Endodermal cell (in vitro differentiated cells): Measurements from ENCODE around the gene BPNT1. TPM values are rescaled to one million over a fixed set of nuclear protein-coding genes. Genes with fewer than 3 reads are reported as not detected.
"Not testable (repeated sequence)": the region's sequence is repeated elsewhere in the genome, so short reads cannot be mapped to it uniquely, and the experiment has no call there.

Experiments used
- DNase-seq: peaks from one replicate; pipeline ENCODE4 v3.0.0-alpha.2; 2017
- H3K27ac ChIP-seq: 2 replicates; pipeline ENCODE4 v1.5.1; 2013; ENCODE audit warnings: mild to moderate bottlenecking, low read depth, low read length, moderate library complexity
- H3K27me3 ChIP-seq: 2 replicates; pipeline ENCODE4 v1.6.1; 2013; ENCODE audit warnings: mild to moderate bottlenecking, low read length, moderate library complexity; ENCODE audit not compliant: insufficient read depth, control insufficient read depth, poor library complexity, severe bottlenecking
- H3K36me3 ChIP-seq: 2 replicates; pipeline ENCODE4 v1.7.0; 2013; ENCODE audit warnings: mild to moderate bottlenecking, low read length, moderate library complexity; ENCODE audit not compliant: control insufficient read depth, insufficient read depth
- H3K4me1 ChIP-seq: one replicate; pipeline ENCODE4 v1.7.0; 2013; ENCODE audit warnings: low read length; ENCODE audit not compliant: control insufficient read depth, insufficient read depth
- H3K4me3 ChIP-seq: 2 replicates; pipeline ENCODE4 v1.5.1; 2013; ENCODE audit warnings: mild to moderate bottlenecking, low read length, moderate library complexity
- H3K9ac ChIP-seq: 2 replicates; pipeline ENCODE4 v1.6.1; 2013; ENCODE audit warnings: mild to moderate bottlenecking, low read length, moderate library complexity; ENCODE audit not compliant: poor library complexity, severe bottlenecking; ENCODE audit errors: extremely low read depth
- H3K9me3 ChIP-seq: 2 replicates; pipeline ENCODE4 v1.6.1; 2013; ENCODE audit warnings: mild to moderate bottlenecking, low read length, moderate library complexity; ENCODE audit not compliant: control insufficient read depth
- H3K27ac Mint-ChIP-seq: 2 replicates; pipeline ENCODE4 v1.8.0; 2020; ENCODE audit warnings: mixed read lengths
- H3K27me3 Mint-ChIP-seq: 2 replicates; pipeline ENCODE4 v1.8.0; 2021; ENCODE audit warnings: mild to moderate bottlenecking, mixed read lengths; ENCODE audit not compliant: insufficient read depth
- H3K36me3 Mint-ChIP-seq: 2 replicates; pipeline ENCODE4 v1.8.0; 2020; ENCODE audit warnings: low read depth, mixed read lengths
- H3K4me1 Mint-ChIP-seq: 2 replicates; pipeline ENCODE4 v1.8.0; 2020; ENCODE audit warnings: mixed read lengths
- H3K4me3 Mint-ChIP-seq: 2 replicates; pipeline ENCODE4 v1.8.0; 2020; ENCODE audit warnings: mild to moderate bottlenecking, moderate library complexity, mixed read lengths
- H3K9me3 Mint-ChIP-seq: 2 replicates; pipeline ENCODE4 v1.8.0; 2020; ENCODE audit warnings: mild to moderate bottlenecking, mixed read lengths
- WGBS, 2 experiments: methylation state at CpG; one replicate each; pipeline versions ENCODE4 v1.1.5 to v1.1.7; 2013; ENCODE audit warnings: missing lambda C conversion rate in 2 of 2, mixed read lengths in 1 of 2; ENCODE audit not compliant: insufficient coverage in 1 of 2, insufficient read length in 1 of 2; 5-methylcytosine and 5-hydroxymethylcytosine counted together
- total RNA-seq, 2 donors: library from RNA; stranded (reverse); fragmentation: NEBNext Ultra II Directional in 1 of 2; extraction: Animal tissue kit (Norgen Biotek cat#: 25700) in 1 of 2; gene quantifications; 2 replicates in 1 of 2; 3 replicates in 1 of 2; pipeline ENCODE4 v1.2.1, GENCODE V29; 2021
- TF ChIP-seq, protein P1 (sequence below): fragments of 200-600 bp; sonication (generic); conservative IDR thresholded peaks from 2 replicates; pipeline ENCODE4 v1.5.0; 2021; ENCODE audit warnings: antibody characterized with exemption, mild to moderate bottlenecking

Gene BPNT1
- total RNA-seq, 2 donors from 2014 or later: 13.1 to 15.6 TPM

- H3K9ac ChIP-seq: no peak overlapping the region
- no peak for DNase-seq
- no peak overlapping the region for H3K27ac ChIP-seq
- 100% methylated on average over 1 of the region's 1 CpG; no CpG with 5 or more reads in 1 of the 2 experiments for WGBS, 2 experiments
- no peaks in the 10 kb centered on the region for H3K9me3 ChIP-seq
- no peaks in the 10 kb centered on the region for H3K27me3 ChIP-seq
- Mint-ChIP-seq H3K4me3 (no peak overlapping the region), H3K36me3 (peaks cover 16% of the 10 kb centered on the region), H3K27ac (no peak overlapping the region), H3K27me3 (no peaks in the 10 kb centered on the region), H3K9me3 (no peaks in the 10 kb centered on the region), H3K4me1 (no peaks in the 10 kb centered on the region)
- peaks cover 10% of the 10 kb centered on the region for H3K36me3 ChIP-seq
- H3K4me3 ChIP-seq: no peak overlapping the region
- TF ChIP-seq, protein P1, sequence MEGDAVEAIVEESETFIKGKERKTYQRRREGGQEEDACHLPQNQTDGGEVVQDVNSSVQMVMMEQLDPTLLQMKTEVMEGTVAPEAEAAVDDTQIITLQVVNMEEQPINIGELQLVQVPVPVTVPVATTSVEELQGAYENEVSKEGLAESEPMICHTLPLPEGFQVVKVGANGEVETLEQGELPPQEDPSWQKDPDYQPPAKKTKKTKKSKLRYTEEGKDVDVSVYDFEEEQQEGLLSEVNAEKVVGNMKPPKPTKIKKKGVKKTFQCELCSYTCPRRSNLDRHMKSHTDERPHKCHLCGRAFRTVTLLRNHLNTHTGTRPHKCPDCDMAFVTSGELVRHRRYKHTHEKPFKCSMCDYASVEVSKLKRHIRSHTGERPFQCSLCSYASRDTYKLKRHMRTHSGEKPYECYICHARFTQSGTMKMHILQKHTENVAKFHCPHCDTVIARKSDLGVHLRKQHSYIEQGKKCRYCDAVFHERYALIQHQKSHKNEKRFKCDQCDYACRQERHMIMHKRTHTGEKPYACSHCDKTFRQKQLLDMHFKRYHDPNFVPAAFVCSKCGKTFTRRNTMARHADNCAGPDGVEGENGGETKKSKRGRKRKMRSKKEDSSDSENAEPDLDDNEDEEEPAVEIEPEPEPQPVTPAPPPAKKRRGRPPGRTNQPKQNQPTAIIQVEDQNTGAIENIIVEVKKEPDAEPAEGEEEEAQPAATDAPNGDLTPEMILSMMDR: no peak
- no peaks in the 10 kb centered on the region for H3K4me1 ChIP-seq
Observed at GRCh38 chr1:220092694-220093093, 3.1 kb upstream of the BPNT1 start.

DNA sequence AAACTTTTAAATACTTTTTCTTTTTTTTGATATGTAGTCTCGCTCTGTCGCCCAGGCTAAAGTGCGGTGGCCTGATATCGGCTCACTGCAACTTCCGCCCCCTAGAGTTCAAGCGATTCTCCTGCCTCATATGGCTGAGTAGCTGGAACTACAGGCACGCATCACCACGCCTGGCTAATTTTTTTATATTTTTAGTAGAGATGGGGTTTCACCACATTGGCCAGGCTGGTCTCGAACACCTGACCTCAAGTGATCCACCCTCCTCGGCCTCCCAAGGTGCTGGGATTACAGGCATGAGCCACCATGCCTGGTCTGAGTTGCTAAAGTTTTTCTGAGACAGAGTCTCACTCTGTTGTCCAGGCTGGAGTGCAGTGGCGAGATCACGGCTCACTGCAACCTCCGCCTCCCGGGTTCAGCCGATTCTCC, 3.3 kb downstream of the BPNT1 start:
- TF ChIP-seq, protein P1: peak; percentile 80
- H3K4me3 Mint-ChIP-seq, H3K4me1 Mint-ChIP-seq, H3K4me1 ChIP-seq, H3K36me3 Mint-ChIP-seq, H3K27me3 ChIP-seq, H3K27ac Mint-ChIP-seq, H3K36me3 ChIP-seq, H3K4me3 ChIP-seq, H3K9me3 ChIP-seq, H3K9ac ChIP-seq, H3K27ac ChIP-seq, H3K9me3 Mint-ChIP-seq, H3K27me3 Mint-ChIP-seq: not testable (repeated sequence)
- DNase-seq: peak; percentile 84
- 87 to 90% methylated on average over 10 to 15 of the region's 15 CpGs for WGBS, 2 experiments

GRCh38 chr1:220084460-220084859, 5.1 kb downstream of the BPNT1 start:
- Histone ChIP-seq H3K4me1 (no peaks in the 10 kb centered on the region), H3K27ac (no peak overlapping the region), H3K36me3 (no peaks in the 10 kb centered on the region), H3K4me3 (no peak overlapping the region), H3K9me3 (no peaks in the 10 kb centered on the region), H3K27me3 (no peaks in the 10 kb centered on the region), H3K9ac (no peak overlapping the region)
- Mint-ChIP-seq H3K27me3 (no peaks in the 10 kb centered on the region), H3K4me3 (no peak overlapping the region), H3K9me3 (no peaks in the 10 kb centered on the region), H3K4me1 (no peaks in the 10 kb centered on the region), H3K36me3 (peaks cover 14% of the 10 kb centered on the region), H3K27ac (no peak overlapping the region)
- 100% methylated on average over 1 of the region's 1 CpG; no CpG with 5 or more reads in 1 of the 2 experiments for WGBS, 2 experiments
- DNase-seq: no peak
- TF ChIP-seq, protein P1: no peak
